GM12864 (cell line): Measurements from ENCODE around the gene CRIP3.

Experiments used
- DNase-seq: peaks from one replicate; pipeline ENCODE4 v3.0.0-alpha.2; 2011; ENCODE audit warnings: low read depth
- H3K4me3 ChIP-seq: 2 replicates; pipeline ENCODE4 v1.5.1; 2011; ENCODE audit warnings: mild to moderate bottlenecking, low read depth, low read length, control low read depth
- TF ChIP-seq, protein P1 (sequence below): IDR thresholded peaks from 2 replicates; pipeline ENCODE4 v1.5.1; 2011; ENCODE audit warnings: low read depth, mild to moderate bottlenecking, moderate library complexity, low read length, control low read depth, inconsistent platforms; ENCODE audit errors: missing control alignments

CRIP3 gene

DNA sequence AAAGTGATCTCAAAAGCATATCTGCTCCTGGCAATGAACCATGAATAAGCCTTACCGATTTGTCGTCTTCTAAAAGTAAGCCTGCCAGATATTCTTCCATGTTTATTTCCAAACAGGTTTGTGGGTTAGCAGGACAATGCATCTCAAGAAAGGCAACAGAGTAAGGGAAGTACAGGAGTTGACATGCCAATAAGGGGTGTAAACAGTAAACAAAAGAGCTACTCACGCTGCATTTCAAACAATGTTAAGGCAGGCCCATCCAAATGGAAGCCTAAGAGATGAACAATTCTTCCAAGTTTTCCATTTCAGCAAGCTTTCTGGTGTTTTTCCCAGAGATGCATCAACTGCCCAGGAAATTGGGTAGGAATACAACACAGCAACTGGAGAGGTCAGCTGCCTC is 27.8 kb upstream of the CRIP3 start:
- no peak for DNase-seq
- H3K4me3 ChIP-seq = no peak overlapping the region
- TF ChIP-seq, protein P1, sequence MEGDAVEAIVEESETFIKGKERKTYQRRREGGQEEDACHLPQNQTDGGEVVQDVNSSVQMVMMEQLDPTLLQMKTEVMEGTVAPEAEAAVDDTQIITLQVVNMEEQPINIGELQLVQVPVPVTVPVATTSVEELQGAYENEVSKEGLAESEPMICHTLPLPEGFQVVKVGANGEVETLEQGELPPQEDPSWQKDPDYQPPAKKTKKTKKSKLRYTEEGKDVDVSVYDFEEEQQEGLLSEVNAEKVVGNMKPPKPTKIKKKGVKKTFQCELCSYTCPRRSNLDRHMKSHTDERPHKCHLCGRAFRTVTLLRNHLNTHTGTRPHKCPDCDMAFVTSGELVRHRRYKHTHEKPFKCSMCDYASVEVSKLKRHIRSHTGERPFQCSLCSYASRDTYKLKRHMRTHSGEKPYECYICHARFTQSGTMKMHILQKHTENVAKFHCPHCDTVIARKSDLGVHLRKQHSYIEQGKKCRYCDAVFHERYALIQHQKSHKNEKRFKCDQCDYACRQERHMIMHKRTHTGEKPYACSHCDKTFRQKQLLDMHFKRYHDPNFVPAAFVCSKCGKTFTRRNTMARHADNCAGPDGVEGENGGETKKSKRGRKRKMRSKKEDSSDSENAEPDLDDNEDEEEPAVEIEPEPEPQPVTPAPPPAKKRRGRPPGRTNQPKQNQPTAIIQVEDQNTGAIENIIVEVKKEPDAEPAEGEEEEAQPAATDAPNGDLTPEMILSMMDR = no peak

DNA sequence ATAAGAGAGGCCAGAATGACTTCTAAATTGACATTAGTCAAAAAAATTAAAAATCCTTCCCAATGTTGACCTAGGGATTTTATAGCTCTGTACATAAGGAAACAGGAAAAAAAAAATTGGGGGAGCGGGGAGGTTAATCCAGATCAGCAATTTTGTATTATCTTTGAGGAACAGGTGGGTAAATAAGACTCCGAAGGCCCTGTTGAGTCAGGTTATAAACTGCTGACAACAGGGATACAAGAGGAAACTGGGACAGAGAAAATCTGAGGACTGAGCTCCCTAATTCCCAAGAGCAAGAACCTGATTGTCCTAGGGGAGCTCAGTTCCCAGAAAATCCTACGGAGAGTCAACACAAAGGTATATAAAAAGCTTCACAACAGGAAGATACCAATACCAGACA is 26.8 kb upstream of the CRIP3 start:
- TF ChIP-seq, protein P1 = no peak
- DNase-seq = no peak

DNA sequence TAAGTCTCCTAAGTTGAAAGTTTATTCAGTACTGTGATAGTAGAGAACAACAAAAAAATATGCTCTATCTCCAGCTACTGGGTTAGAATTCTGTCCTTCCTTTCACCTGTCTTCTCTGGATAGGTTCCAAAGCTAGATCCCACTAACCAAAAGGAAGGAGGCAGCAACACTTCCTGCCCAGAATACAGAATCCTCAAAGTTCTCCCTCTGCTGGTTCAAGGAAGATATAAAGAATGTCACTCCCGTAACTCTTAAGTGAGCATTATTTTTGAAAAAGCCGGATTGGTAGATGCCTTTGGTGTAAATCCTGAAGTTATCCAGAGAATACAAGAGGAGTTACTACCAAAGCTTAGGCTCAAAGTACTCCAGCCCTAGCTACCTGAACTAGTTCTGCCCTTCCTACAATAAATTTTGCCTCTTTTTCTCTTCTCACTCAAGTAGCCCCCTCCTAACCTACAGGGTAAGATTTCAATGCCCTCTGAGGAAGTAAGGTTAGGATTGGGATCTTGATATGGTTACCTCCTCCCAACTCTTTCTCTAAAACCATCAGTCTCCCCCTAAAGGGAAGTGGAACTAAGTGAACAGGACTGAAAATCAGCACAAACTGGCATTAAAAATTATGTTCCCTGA is 26.0 kb upstream of the CRIP3 start:
- TF ChIP-seq, protein P1 = peak; percentile 31
- DNase-seq = no peak
- no peak overlapping the region for H3K4me3 ChIP-seq

More for the DNA sequence above, 26.8 kb upstream of the CRIP3 start:
- H3K4me3 ChIP-seq = no peak overlapping the region

DNA sequence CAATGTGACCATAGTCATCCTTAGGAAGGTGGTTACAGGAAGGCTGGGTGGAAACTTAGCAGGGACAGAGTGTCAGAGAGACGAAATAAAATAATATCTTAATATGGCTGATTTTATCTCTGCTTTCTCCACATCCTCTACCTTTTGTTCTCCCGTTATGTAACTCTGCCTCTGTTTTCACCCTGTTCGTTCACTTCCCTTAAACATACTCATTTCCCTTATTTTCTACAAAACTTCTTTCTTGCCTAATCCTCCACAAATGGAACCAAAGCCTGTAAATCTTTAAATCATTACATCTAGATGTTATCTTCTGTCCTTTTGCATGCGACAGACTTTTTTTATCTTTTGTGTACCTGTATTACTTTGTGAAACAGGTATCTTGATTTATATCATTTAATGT is 23.3 kb upstream of the CRIP3 start:
- TF ChIP-seq, protein P1 = no peak
- H3K4me3 ChIP-seq = no peak overlapping the region
- no peak for DNase-seq

DNA sequence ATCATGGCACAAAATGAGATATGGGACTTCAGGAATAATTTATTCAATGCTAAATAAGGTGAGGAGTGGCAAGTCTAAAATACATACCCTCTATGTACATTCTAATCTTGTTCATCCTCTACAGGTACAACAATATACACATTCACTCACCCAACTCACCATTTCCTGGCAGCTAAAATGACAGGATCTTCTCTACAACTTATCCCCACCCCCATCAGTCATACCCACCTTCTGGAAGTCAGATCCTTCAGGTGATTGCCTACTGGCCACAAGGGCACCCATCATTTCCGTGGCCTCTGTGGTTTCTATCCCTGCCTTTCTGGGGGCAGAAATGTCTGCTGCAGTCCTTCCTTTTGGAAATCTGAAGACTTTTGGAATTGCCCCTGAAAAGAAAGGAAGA is 22.8 kb upstream of the CRIP3 start:
- no peak for DNase-seq
- TF ChIP-seq, protein P1 = no peak

DNA sequence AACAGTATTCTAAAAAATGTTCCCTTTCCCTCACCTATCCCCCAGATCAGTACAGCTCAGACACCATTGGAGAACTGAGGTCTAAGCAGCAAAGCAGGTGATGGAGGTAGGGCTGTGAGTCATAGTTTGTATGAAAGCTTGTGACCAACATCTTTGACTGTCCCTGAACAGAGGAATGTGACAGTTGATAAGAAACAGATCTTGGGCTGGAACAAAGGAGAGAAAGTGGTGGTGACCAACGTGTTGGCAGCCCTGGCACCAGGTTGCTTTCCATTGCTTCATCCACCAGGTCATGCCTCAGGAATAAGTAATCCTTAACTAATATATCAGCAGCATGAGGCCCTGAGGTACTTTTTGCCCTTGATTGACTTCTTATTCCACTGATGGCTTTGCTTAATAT is 19.9 kb upstream of the CRIP3 start:
- DNase-seq = no peak
- H3K4me3 ChIP-seq = no peak overlapping the region
- TF ChIP-seq, protein P1 = no peak

More for the DNA sequence above, 22.8 kb upstream of the CRIP3 start:
- no peak overlapping the region for H3K4me3 ChIP-seq

DNA sequence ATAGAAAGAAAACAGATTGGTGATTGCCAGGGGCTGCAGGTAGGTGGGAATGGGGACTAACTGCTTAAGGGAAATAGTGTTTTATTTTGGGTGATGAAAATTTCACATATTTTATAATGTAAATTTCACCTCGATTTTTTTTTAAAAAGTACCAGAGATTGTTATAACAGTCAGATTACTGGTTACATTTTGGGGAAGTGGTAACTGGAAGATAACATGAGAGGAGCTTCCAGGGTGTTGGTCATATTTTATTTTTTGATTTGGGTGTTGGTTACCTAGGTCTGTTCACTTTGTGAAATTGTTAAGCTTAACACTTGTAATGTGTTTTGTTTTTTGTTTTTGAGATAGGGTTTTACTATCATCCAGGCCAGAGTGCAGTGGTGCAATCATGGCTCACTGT is 17.2 kb upstream of the CRIP3 start:
- H3K4me3 ChIP-seq = no peak overlapping the region
- TF ChIP-seq, protein P1 = no peak
- DNase-seq = no peak
